Left lung (tissue), 10 donors: ENCODE results near the gene TPH2. TPM values are rescaled to one million over a fixed set of nuclear protein-coding genes. Genes with fewer than 3 reads are reported as not detected.

ENCODE experiments used
- ATAC-seq: fragments of 200-7000 bp; cut with Tn5 transposase; one replicate; pipeline ENCODE4 v1.9.1; 2020; ENCODE audit warnings: moderate library complexity
- DNase-seq, 4 donors: peaks; one replicate each; pipeline ENCODE4 v3.0.0-alpha.2; 2013 to 2020
- H3K27ac ChIP-seq, 2 donors: fragments of 200-600 bp; sonication (generic) in 1 of 2; one replicate each; pipeline versions ENCODE4 v1.5.0 to v1.8.0; 2020 to 2021
- H3K27me3 ChIP-seq, 2 donors: fragments of 200-600 bp; sonication (generic) in 1 of 2; one replicate each; pipeline versions ENCODE4 v1.5.0 to v1.8.0; 2020 to 2021
- H3K36me3 ChIP-seq, 2 donors: fragments of 200-600 bp; sonication (generic) in 1 of 2; one replicate each; pipeline versions ENCODE4 v1.5.0 to v1.8.0; 2020 to 2021
- H3K4me1 ChIP-seq, 2 donors: fragments of 200-600 bp; one replicate each; pipeline ENCODE4 v1.8.0; 2021
- H3K4me3 ChIP-seq, 2 donors: fragments of 200-600 bp; sonication (generic) in 1 of 2; one replicate each; pipeline versions ENCODE4 v1.5.0 to v1.8.0; 2020 to 2021; ENCODE audit warnings: mild to moderate bottlenecking in 1 of 2
- H3K9me3 ChIP-seq, 2 donors: fragments of 200-600 bp; sonication (generic) in 1 of 2; one replicate each; pipeline versions ENCODE4 v1.5.0 to v1.8.0; 2020 to 2021
- intact Hi-C, 2 donors: fragments of 100-400 bp; cut with DNase I; formaldehyde crosslinking; loops; one replicate each; pipeline versions ENCODE4 v1.11.2 to v1.14.2; 2022
- polyA plus RNA-seq, 6 donors: library from polyadenylated mRNA; unstranded; fragments of 120-200 nt; gene quantifications; one replicate each; pipeline ENCODE4 v1.2.1, GENCODE V29; 2013; ENCODE audit not compliant: insufficient read length in 6 of 6
- total RNA-seq, 2 donors: library from RNA; stranded (reverse); fragmentation: NEBNext Ultra II Directional; extraction: Animal tissue kit (Norgen Biotek cat#: 25700); gene quantifications; one replicate each; pipeline ENCODE4 v1.2.1, GENCODE V29; 2021
- TF ChIP-seq, protein P1 (sequence below), 2 donors: fragments of 200-600 bp; sonication (generic) in 1 of 2; IDR thresholded peaks; one replicate each; pipeline versions ENCODE4 v1.5.0 to v1.8.0; 2021; ENCODE audit warnings: antibody characterized with exemption in 2 of 2
- donor health status: DM: no; HTN: yes; CAD: no.
- donor health status: DM: no; HTN: no; CAD: no.

Gene TPH2
- total and polyA plus RNA-seq, 8 donors: 0.10 to 0.52 (median 0.25) TPM; not detected in 1

DNA sequence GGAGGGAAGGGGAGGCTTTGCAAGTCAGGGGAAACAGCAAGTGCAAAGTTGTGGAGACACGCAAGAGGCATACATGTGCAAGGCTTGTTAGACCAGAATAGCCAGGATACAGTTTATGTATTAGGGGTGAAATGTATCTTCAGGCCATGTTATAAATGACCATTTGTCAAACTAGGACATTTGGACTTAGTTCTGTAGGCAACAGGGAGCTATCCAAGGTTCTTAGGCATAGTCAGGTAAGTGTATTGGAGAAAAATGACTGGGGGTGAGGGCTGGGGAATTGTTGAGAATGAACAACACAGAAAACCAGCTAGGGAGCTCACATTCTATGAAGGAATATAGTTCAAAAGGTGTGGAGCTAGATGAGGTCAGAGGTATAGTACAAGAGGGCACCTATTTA is 42.5 kb downstream of the TPH2 start:
- intact Hi-C loops: no loop called here
- no peak overlapping the region for H3K27ac ChIP-seq
- TF ChIP-seq, protein P1, sequence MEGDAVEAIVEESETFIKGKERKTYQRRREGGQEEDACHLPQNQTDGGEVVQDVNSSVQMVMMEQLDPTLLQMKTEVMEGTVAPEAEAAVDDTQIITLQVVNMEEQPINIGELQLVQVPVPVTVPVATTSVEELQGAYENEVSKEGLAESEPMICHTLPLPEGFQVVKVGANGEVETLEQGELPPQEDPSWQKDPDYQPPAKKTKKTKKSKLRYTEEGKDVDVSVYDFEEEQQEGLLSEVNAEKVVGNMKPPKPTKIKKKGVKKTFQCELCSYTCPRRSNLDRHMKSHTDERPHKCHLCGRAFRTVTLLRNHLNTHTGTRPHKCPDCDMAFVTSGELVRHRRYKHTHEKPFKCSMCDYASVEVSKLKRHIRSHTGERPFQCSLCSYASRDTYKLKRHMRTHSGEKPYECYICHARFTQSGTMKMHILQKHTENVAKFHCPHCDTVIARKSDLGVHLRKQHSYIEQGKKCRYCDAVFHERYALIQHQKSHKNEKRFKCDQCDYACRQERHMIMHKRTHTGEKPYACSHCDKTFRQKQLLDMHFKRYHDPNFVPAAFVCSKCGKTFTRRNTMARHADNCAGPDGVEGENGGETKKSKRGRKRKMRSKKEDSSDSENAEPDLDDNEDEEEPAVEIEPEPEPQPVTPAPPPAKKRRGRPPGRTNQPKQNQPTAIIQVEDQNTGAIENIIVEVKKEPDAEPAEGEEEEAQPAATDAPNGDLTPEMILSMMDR (IDR thresholded peaks at IDR 0.05): no peak
- H3K27me3 ChIP-seq: no peaks in the 10 kb centered on the region
- no peak overlapping the region for H3K4me3 ChIP-seq
- DNase-seq (no peak), ATAC-seq (no peak)
- H3K36me3 ChIP-seq: no peaks in the 10 kb centered on the region
- no peaks in the 10 kb centered on the region for H3K9me3 ChIP-seq
- no peaks in the 10 kb centered on the region for H3K4me1 ChIP-seq

DNA sequence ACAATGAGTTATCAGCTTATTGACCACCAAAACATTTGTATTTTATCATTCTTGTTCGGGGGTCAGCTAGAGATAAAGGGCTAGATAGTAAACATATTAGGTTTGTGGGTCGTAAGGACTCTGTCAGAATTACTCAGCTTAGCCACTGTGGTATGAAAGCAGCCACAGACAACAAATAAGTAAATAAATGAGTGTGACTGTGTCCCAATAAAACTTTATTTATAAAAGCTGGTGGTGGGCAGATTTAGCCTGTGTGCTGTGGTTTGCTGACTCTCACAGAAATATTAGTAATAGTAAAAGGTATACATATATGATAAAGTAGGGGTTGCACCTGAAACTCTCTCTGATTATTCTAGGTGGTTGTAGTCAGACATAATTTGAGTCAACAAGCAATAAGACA is 56.1 kb downstream of the TPH2 start:
- TF ChIP-seq, protein P1 (IDR thresholded peaks at IDR 0.05): no peak
- intact Hi-C loops: no loop called here
- no peaks in the 10 kb centered on the region for H3K9me3 ChIP-seq
- H3K4me3 ChIP-seq: no peak overlapping the region
- H3K4me1 ChIP-seq: no peaks in the 10 kb centered on the region
- ATAC-seq: no peak
- DNase-seq: no peak
- H3K27ac ChIP-seq: no peak overlapping the region
- no peaks in the 10 kb centered on the region for H3K27me3 ChIP-seq
- no peaks in the 10 kb centered on the region for H3K36me3 ChIP-seq

DNA sequence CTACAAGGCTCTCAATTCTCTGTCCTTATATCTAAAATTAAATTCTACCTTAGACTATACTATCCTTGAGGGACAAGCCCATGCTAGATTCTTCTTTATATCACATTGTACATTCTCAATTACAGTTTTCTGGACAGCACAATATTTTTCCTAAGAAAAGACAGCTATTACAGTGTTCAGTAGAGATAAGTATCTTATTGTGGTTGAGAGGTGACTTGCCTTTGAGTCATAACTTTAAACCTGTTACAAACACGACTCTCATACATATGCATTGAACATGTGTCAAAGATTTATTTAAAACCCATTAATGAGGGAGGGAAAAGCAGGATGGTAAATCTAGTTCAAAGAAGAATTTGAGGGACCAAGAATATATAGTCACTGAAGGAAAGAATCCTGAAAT is 61.1 kb downstream of the TPH2 start:
- H3K36me3 ChIP-seq: no peaks in the 10 kb centered on the region
- H3K4me1 ChIP-seq: no peaks in the 10 kb centered on the region
- H3K9me3 ChIP-seq: no peaks in the 10 kb centered on the region
- TF ChIP-seq, protein P1 (IDR thresholded peaks at IDR 0.05): no peak
- no peak overlapping the region for H3K27ac ChIP-seq
- no peak overlapping the region for H3K4me3 ChIP-seq
- ATAC-seq: no peak
- no peaks in the 10 kb centered on the region for H3K27me3 ChIP-seq
- intact Hi-C loops: no loop called here
- DNase-seq: no peak

DNA sequence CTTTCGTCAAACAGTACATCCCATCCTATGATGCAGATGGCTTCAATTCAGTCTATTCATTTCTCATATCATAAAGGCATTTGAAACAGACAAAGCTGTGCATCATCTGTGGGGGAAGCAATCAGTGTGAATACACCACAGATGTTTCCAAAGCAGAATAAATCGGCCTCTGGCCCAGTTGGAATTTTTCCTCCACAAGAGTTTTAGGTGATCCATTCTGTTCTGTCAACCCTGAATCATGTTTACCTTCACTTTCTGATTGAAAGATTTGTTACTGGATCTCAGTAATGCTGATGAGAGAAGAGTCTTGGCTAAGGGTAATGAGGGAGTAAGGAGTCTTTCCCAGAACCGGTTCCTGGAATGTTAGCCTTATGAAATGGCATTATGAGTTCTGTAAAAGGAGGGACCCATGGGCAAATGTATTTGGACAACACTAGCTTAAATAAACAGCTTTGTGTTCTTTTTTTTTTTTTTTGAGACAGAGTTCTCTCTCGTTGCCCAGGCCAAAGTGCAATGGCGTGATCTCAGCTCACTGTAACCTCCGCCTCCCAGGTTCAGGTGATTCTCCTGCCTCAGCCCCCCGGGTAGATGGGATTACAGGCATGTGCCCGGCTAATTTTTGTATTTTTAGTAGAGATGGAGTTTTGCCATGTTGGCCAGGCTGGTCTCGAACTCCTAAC is 62.5 kb downstream of the TPH2 start:
- DNase-seq (no peak), ATAC-seq (no peak)
- H3K36me3 ChIP-seq: no peaks in the 10 kb centered on the region
- H3K27ac ChIP-seq: no peak overlapping the region
- H3K4me3 ChIP-seq: no peak overlapping the region
- TF ChIP-seq, protein P1 (IDR thresholded peaks at IDR 0.05): no peak
- no peaks in the 10 kb centered on the region for H3K9me3 ChIP-seq
- intact Hi-C loops: no loop called here
- no peaks in the 10 kb centered on the region for H3K4me1 ChIP-seq
- H3K27me3 ChIP-seq: no peaks in the 10 kb centered on the region

DNA sequence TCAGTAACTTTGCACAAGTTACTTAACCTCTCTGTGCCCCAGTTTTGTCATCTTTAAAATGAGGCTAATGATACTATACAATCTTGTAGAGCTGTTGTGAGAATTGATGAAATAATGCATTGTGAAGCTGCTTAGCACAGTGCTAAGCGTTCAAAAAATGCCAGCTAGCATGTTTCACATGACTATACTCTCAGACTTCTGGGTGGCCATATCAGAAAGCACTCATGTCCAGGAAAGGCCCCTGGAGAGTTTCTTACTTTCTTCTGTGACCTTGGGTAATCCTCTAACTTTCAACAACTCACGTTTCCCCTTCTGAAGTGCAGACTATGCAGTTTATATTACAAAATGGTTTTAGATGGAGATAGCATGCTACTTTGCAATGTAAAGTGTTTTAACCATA is 68.1 kb downstream of the TPH2 start:
- Histone ChIP-seq H3K27me3 (peaks cover 0 to 9% of the 10 kb centered on the region in 2 donors), H3K9me3 (no peaks in the 10 kb centered on the region), H3K4me3 (no peak overlapping the region), H3K36me3 (no peaks in the 10 kb centered on the region), H3K27ac (no peak overlapping the region), H3K4me1 (no peaks in the 10 kb centered on the region)
- peak in 1 of 4 donors; percentile 2 for DNase-seq
- intact Hi-C loops: no loop called here
- ATAC-seq: no peak
- TF ChIP-seq, protein P1 (IDR thresholded peaks at IDR 0.05): no peak
